Retinal pigment epithelial cell (primary cell): ENCODE results near the gene MFSD1.

Source experiments
- DNase-seq: peaks from one replicate; pipeline ENCODE4 v3.0.0-alpha.2; 2010; ENCODE audit warnings: low read depth
- H3K4me3 ChIP-seq: 2 replicates; pipeline ENCODE4 v1.5.1; 2011; ENCODE audit warnings: mild to moderate bottlenecking, low read length, control low read depth, moderate library complexity
- CTCF ChIP-seq: conservative IDR thresholded peaks from 2 replicates; pipeline ENCODE4 v1.5.1; 2011; ENCODE audit warnings: low read depth, low read length, control low read depth, inconsistent platforms

Gene MFSD1

GRCh38 chr3:158801696-158802408 is at the start of gene MFSD1:
Gene MFSD1, plus strand, starts transcription at chr3:158802054. Its CDS starts 99 bp downstream, at chr3:158802153.
- peak within 1 kb of the TSS; percentile 83 for H3K4me3 ChIP-seq
- no peak for TF ChIP-seq CTCF
- peak; percentile 40 for DNase-seq

GRCh38 chr3:158753854-158754253 is 48.0 kb upstream of the MFSD1 start:
- TF ChIP-seq CTCF = no peak
- no peak overlapping the region for H3K4me3 ChIP-seq
- no peak for DNase-seq

- no peak overlapping the region for H3K4me3 ChIP-seq
- DNase-seq = no peak
- no peak for TF ChIP-seq CTCF
Measured at GRCh38 chr3:158755421-158755820, 46.4 kb upstream of the MFSD1 start.

GRCh38 chr3:158761350-158761749 is 40.5 kb upstream of the MFSD1 start:
- TF ChIP-seq CTCF = no peak
- no peak overlapping the region for H3K4me3 ChIP-seq
- DNase-seq = no peak

- no peak for TF ChIP-seq CTCF
- no peak overlapping the region for H3K4me3 ChIP-seq
- no peak for DNase-seq
Measured at GRCh38 chr3:158762701-158763100, 39.2 kb upstream of the MFSD1 start.

- TF ChIP-seq CTCF = no peak
- no peak for DNase-seq
- H3K4me3 ChIP-seq = no peak overlapping the region
Measured at GRCh38 chr3:158763421-158763820, 38.4 kb upstream of the MFSD1 start.

- no peak overlapping the region for H3K4me3 ChIP-seq
- no peak for DNase-seq
- no peak for TF ChIP-seq CTCF
Measured at GRCh38 chr3:158765518-158766205, 36.2 kb upstream of the MFSD1 start.
